A549 (cell line): Measurements from ENCODE around the gene OBSCN. TPM values are rescaled to one million over a fixed set of nuclear protein-coding genes. Genes with fewer than 3 reads are reported as not detected.

ENCODE experiments used
- ATAC-seq, 2 experiments: fragments of 200-7000 bp in 1 of 2; fragments of >200 bp in 1 of 2; cut with Nextera tagmentation in 1 of 2; cut with Tn5 transposase in 1 of 2; 3 replicates each; pipeline versions ENCODE4 v1.8.0 to v1.9.1; 2018 to 2020; ENCODE audit warnings: mild to moderate bottlenecking in 1 of 2, moderate library complexity in 1 of 2
- CTCF ChIA-PET: fragments of 300-600 bp; sonication (Branson Sonifier 250); formaldehyde crosslinking; extraction: SDS; loops from one replicate; lab custom pipeline; 2021; ENCODE audit warnings: antibody characterized with exemption, inconsistent platforms; lab: Yijun Ruan, JAX
- POLR2A ChIA-PET: fragments of 350-600 bp; formaldehyde crosslinking; extraction: SDS; loops from one replicate; lab custom pipeline; 2021; ENCODE audit warnings: antibody characterized with exemption, inconsistent platforms; lab: Yijun Ruan, JAX
- DNase-seq, 2 experiments: peaks; one replicate each; pipeline versions ENCODE4 v3.0.0 to v3.0.0-alpha.2; 2011 to 2016; ENCODE audit warnings: low read depth in 1 of 2, low spot score in 1 of 2
- FAIRE-seq: peaks from 2 replicates; lab custom pipeline; 2011; peaks lifted over from hg19 to GRCh38; lab: Jason Lieb, UNC
- H3K27ac ChIP-seq, 2 experiments: fragments of >200 bp; sonication (Bioruptor Twin); formaldehyde crosslinking; 3 replicates each; pipeline ENCODE4 v1.5.1; 2016 to 2017
- H3K4me1 ChIP-seq: fragments of >200 bp; sonication (Bioruptor Twin); formaldehyde crosslinking; 3 replicates; pipeline ENCODE4 v1.6.1; 2016
- H3K4me2 ChIP-seq: fragments of >200 bp; sonication (Bioruptor Twin); formaldehyde crosslinking; 3 replicates; pipeline ENCODE4 v1.6.1; 2016
- H3K4me3 ChIP-seq: fragments of >200 bp; sonication (Bioruptor Twin); formaldehyde crosslinking; 3 replicates; pipeline ENCODE4 v1.5.1; 2016
- H3K9me3 ChIP-seq: fragments of >200 bp; sonication (Bioruptor Twin); formaldehyde crosslinking; 3 replicates; pipeline ENCODE4 v1.6.1; 2016
- BHLHE40 ChIP-seq: IDR thresholded peaks from 2 replicates; pipeline ENCODE4 v1.6.1; 2012; ENCODE audit warnings: low read depth, low read length, inconsistent platforms
- CBX2 ChIP-seq: fragments of 200-600 bp; sonication (generic); IDR thresholded peaks from 2 replicates; pipeline ENCODE4 v1.6.1; 2016; ENCODE audit warnings: low read depth, mild to moderate bottlenecking, borderline replicate concordance
- CBX8 ChIP-seq: fragments of 200-600 bp; sonication (generic); IDR thresholded peaks from 2 replicates; pipeline ENCODE4 v1.6.1; 2016
- CEBPB ChIP-seq, 2 experiments: fragments of >200 bp in 1 of 2; sonication (Bioruptor Twin) in 1 of 2; formaldehyde crosslinking in 1 of 2; IDR thresholded peaks; 2 replicates each; pipeline ENCODE4 v1.6.1; 2012 to 2016
- CHD2 ChIP-seq: fragments of 150-350 bp; IDR thresholded peaks from 2 replicates; pipeline ENCODE4 v1.6.1; 2014; ENCODE audit warnings: low read length; ENCODE audit not compliant: partially characterized antibody
- CTCF ChIP-seq: fragments of >200 bp; sonication (Bioruptor Twin); formaldehyde crosslinking; IDR thresholded peaks from 3 replicates; pipeline ENCODE4 v1.5.1; 2016
- EHF ChIP-seq: fragments of 250-450 bp; sonication (Bioruptor Pico); IDR thresholded peaks from 2 replicates; pipeline ENCODE4 v1.5.0; 2020; ENCODE audit warnings: mild to moderate bottlenecking
- EHMT2 ChIP-seq: fragments of 200-600 bp; sonication (generic); IDR thresholded peaks from 2 replicates; pipeline ENCODE4 v1.6.1; 2016; ENCODE audit warnings: antibody characterized with exemption, low read depth, mild to moderate bottlenecking, moderate library complexity
- ELK1 ChIP-seq: fragments of 150-350 bp; IDR thresholded peaks from 2 replicates; pipeline ENCODE4 v1.6.1; 2014; ENCODE audit warnings: low read depth, mild to moderate bottlenecking, low read length
- GATA3 ChIP-seq: IDR thresholded peaks from 2 replicates; pipeline ENCODE4 v1.6.1; 2012; ENCODE audit warnings: borderline replicate concordance
- HOXB13 ChIP-seq: fragments of 250-450 bp; sonication (Bioruptor Pico); IDR thresholded peaks from 2 replicates; pipeline ENCODE4 v1.5.0; 2020; ENCODE audit warnings: low read depth, mild to moderate bottlenecking, moderate library complexity
- HOXB5 ChIP-seq: fragments of 250-450 bp; sonication (Bioruptor Pico); IDR thresholded peaks from 2 replicates; pipeline ENCODE4 v1.5.0; 2020; ENCODE audit warnings: mild to moderate bottlenecking, moderate library complexity
- MAZ ChIP-seq: fragments of 150-350 bp; IDR thresholded peaks from 2 replicates; pipeline ENCODE4 v1.6.1; 2014; ENCODE audit warnings: antibody characterized with exemption, low read depth, low read length, borderline replicate concordance
- NPAS2 ChIP-seq: fragments of 250-450 bp; sonication (Bioruptor Pico); IDR thresholded peaks from 2 replicates; pipeline ENCODE4 v1.8.0; 2022; ENCODE audit warnings: mild to moderate bottlenecking, moderate library complexity, borderline replicate concordance
- PHF8 ChIP-seq: fragments of 200-600 bp; sonication (generic); IDR thresholded peaks from 2 replicates; pipeline ENCODE4 v1.6.1; 2016; ENCODE audit warnings: low read depth, mild to moderate bottlenecking, antibody characterized with exemption, moderate library complexity, borderline replicate concordance
- POLR2A ChIP-seq: IDR thresholded peaks from 2 replicates; pipeline ENCODE4 v1.6.1; 2012; ENCODE audit warnings: mild to moderate bottlenecking, low read length
- POLR2AphosphoS2 ChIP-seq: conservative IDR thresholded peaks from 2 replicates; pipeline ENCODE4 v1.6.1; 2012; ENCODE audit warnings: low read length, improper control_type of control experiment, inconsistent platforms
- RCOR1 ChIP-seq: fragments of 150-350 bp; IDR thresholded peaks from 2 replicates; pipeline ENCODE4 v1.6.1; 2014; ENCODE audit warnings: antibody characterized with exemption, low read length, low read depth
- REST ChIP-seq: fragments of 200-600 bp; sonication (generic); IDR thresholded peaks from 2 replicates; pipeline ENCODE4 v1.6.1; 2016; ENCODE audit warnings: antibody characterized with exemption, mild to moderate bottlenecking, moderate library complexity
- RFX5 ChIP-seq: fragments of 450-650 bp; IDR thresholded peaks from 2 replicates; pipeline ENCODE4 v1.7.1; 2014; ENCODE audit warnings: antibody characterized with exemption, mild to moderate bottlenecking, moderate library complexity
- RNF2 ChIP-seq: fragments of 200-600 bp; sonication (generic); IDR thresholded peaks from 2 replicates; pipeline ENCODE4 v1.6.1; 2016; ENCODE audit warnings: low read depth, mild to moderate bottlenecking, antibody characterized with exemption, moderate library complexity, borderline replicate concordance
- SREBF2 ChIP-seq: fragments of 450-650 bp; IDR thresholded peaks from 2 replicates; pipeline ENCODE4 v1.6.1; 2014; ENCODE audit warnings: mild to moderate bottlenecking, moderate library complexity
- WGBS: methylation state at CpG from one replicate; pipeline ENCODE4 v1.1.6; 2017; ENCODE audit errors: missing lambda C conversion rate; 5-methylcytosine and 5-hydroxymethylcytosine counted together
- polyA plus RNA-seq, 4 experiments: library from polyadenylated mRNA; depleted of rRNA in 3 of 4; stranded (reverse); fragments of >200 nt; fragmentation: RNase III in 1 of 4; extraction: RNeasy Plus Mini Kit Qiagen cat#74134 plus additional on column Dnase treatment in 1 of 4; gene quantifications; 2 replicates in 3 of 4; 3 replicates in 1 of 4; pipeline ENCODE4 v1.2.3, GENCODE V29; 2011 to 2017

OBSCN gene
- polyA plus RNA-seq, 2 of the 4 experiments (the other 2 are of a cell fraction) = 3.1 to 6.8 TPM

- Histone ChIP-seq H3K4me1 (peaks cover 30% of the 10 kb centered on the region), H3K4me3 (peak overlapping the region; percentile 97), H3K27ac (peak overlapping the region; percentile 94), H3K4me2 (peak overlapping the region; percentile 96), H3K9me3 (no peaks in the 10 kb centered on the region)
- CTCF ChIA-PET = interaction anchor here (1.4 to 4.4 kb wide), 4 partner anchors 12 to 110 kb away, joined by 3 to 30 read pairs (median 4); no protein-coding TSS in a partner anchor
- ATAC-seq (no peak; a peak in 1 of 6 replicates), DNase-seq (no peak), FAIRE-seq (no peak)
- WGBS = 0% methylated on average over 1 of the region's 21 CpGs
- POLR2A ChIA-PET = interaction anchor here (0.9 to 1.1 kb wide), 2 partner anchors 51 to 192 kb away, joined by 3 to 4 read pairs; no protein-coding TSS in a partner anchor
- TF ChIP-seq ELK1 (no peak), CBX2 (no peak), CBX8 (no peak), CHD2 (no peak), RCOR1 (no peak), EHF (no peak), MAZ (no peak), NPAS2 (CRISPR knock-in tag) (no peak)
Observed at GRCh38 chr1:228405979-228406228, 198.1 kb downstream of the OBSCN start.

- ATAC-seq (peak; percentile 67 to 81), FAIRE-seq (no peak), DNase-seq (no peak)
- POLR2A ChIA-PET = interaction anchor here (0.5 to 1.1 kb wide), 15 partner anchors 8 to 1354 kb away, joined by 3 to 18 read pairs (median 6); partner anchors contain the start of gene RNF187
- H3K4me1 ChIP-seq = peaks cover 30% of the 10 kb centered on the region
- TF ChIP-seq POLR2A (peak; percentile 61), PHF8 (peak; percentile 46; the same call in 1 of the 2 replicates), EHMT2 (no peak), POLR2AphosphoS2 (no peak)
- WGBS = 20% methylated on average over 20 of the region's 29 CpGs
- H3K27ac ChIP-seq = peak overlapping the region; percentile 86 to 96
- H3K4me3 ChIP-seq = peak overlapping the region; percentile 97
- H3K9me3 ChIP-seq = no peaks in the 10 kb centered on the region
- H3K4me2 ChIP-seq = peak overlapping the region; percentile 86
- CTCF ChIA-PET = interaction anchor here (0.6 to 4.4 kb wide), 3 partner anchors 14 to 108 kb away, joined by 4 to 30 read pairs (median 6); no protein-coding TSS in a partner anchor
Observed at GRCh38 chr1:228407106-228408040, 199.5 kb downstream of the OBSCN start.

GRCh38 chr1:228408041-228408868, 200.4 kb downstream of the OBSCN start:
- H3K4me1 ChIP-seq = peaks cover 30% of the 10 kb centered on the region
- peak overlapping the region in 1 of 2 experiments; percentile 96; a peak in 3 of 6 replicates for H3K27ac ChIP-seq
- POLR2A ChIA-PET = no interaction called here
- FAIRE-seq = no peak
- peak overlapping the region; percentile 97 for H3K4me3 ChIP-seq
- H3K9me3 ChIP-seq = no peaks in the 10 kb centered on the region
- DNase-seq = no peak
- no peak for ATAC-seq
- WGBS = 91% methylated on average over 22 of the region's 27 CpGs
- TF ChIP-seq HOXB5 (CRISPR knock-in tag) (no peak), GATA3 (no peak), REST (no peak), CEBPB (IDR thresholded peaks at IDR 0.05) (no peak), CHD2 (no peak), HOXB13 (no peak), CTCF (no peak), NPAS2 (CRISPR knock-in tag) (no peak), SREBF2 (no peak), RFX5 (no peak), RNF2 (no peak), BHLHE40 (no peak), POLR2AphosphoS2 (no peak)
- CTCF ChIA-PET = interaction anchor here (0.6 kb wide), 1 partner anchor 19 kb away, joined by 6 read pairs; no protein-coding TSS in a partner anchor
- peak overlapping the region; percentile 86 for H3K4me2 ChIP-seq
